Activated naive CD4-positive, alpha-beta T cell treated with anti-CD3 and anti-CD28 coated beads, Interleukin-2, amount 10 ng/mL, durations not matched to agents 7 days and 5 days (primary cell): ENCODE results near the gene LTBP4.
"Not testable (repeated sequence)": the region's sequence is repeated elsewhere in the genome, so short reads cannot be mapped to it uniquely, and the experiment has no call there.

Experiments used
- CTCF ChIA-PET: fragments of 350-600 bp; sonication (Branson Sonifier 250); formaldehyde crosslinking; loops from one replicate; lab custom pipeline; 2021; ENCODE audit warnings: antibody characterized with exemption; lab: Charles Lee
- DNase-seq: peaks from one replicate; pipeline ENCODE4 v3.0.0-alpha.2; 2020
- H3K27ac Mint-ChIP-seq: one replicate; pipeline ENCODE4 v1.8.0; 2021; ENCODE audit warnings: mild to moderate bottlenecking, moderate library complexity, mixed read lengths
- H3K27me3 Mint-ChIP-seq: one replicate; pipeline ENCODE4 v1.8.0; 2021; ENCODE audit warnings: mild to moderate bottlenecking, mixed read lengths
- H3K36me3 Mint-ChIP-seq: one replicate; pipeline ENCODE4 v1.8.0; 2021; ENCODE audit warnings: mixed read lengths
- H3K4me1 Mint-ChIP-seq: one replicate; pipeline ENCODE4 v1.8.0; 2021; ENCODE audit warnings: mixed read lengths
- H3K4me3 Mint-ChIP-seq: one replicate; pipeline ENCODE4 v1.8.0; 2021; ENCODE audit warnings: mild to moderate bottlenecking, moderate library complexity, mixed read lengths
- H3K9me3 Mint-ChIP-seq: one replicate; pipeline ENCODE4 v1.8.0; 2021; ENCODE audit warnings: mixed read lengths

Gene LTBP4

GRCh38 chr19:40650749-40651305 lies 49.7 kb downstream of the LTBP4 start:
- H3K4me1 Mint-ChIP-seq = peaks cover 4% of the 10 kb centered on the region
- H3K4me3 Mint-ChIP-seq = no peak overlapping the region
- no peak overlapping the region for H3K27ac Mint-ChIP-seq
- H3K9me3 Mint-ChIP-seq = no peaks in the 10 kb centered on the region
- no peak for DNase-seq
- H3K27me3 Mint-ChIP-seq = peaks cover 22% of the 10 kb centered on the region
- H3K36me3 Mint-ChIP-seq = no peaks in the 10 kb centered on the region
- CTCF ChIA-PET = interaction anchor here (1.3 to 1.6 kb wide), 2 partner anchors 15 to 16 kb away, joined by 3 to 4 read pairs; no protein-coding TSS in a partner anchor

- H3K4me1 Mint-ChIP-seq, H3K9me3 Mint-ChIP-seq, H3K36me3 Mint-ChIP-seq, H3K4me3 Mint-ChIP-seq, H3K27ac Mint-ChIP-seq, DNase-seq: not testable (repeated sequence)
- peaks cover 17% of the 10 kb centered on the region for H3K27me3 Mint-ChIP-seq
- CTCF ChIA-PET = interaction anchor here (0.7 to 1.4 kb wide), 2 partner anchors 82 to 155 kb away, joined by 3 to 4 read pairs; no protein-coding TSS in a partner anchor
These were observed 51.1 kb downstream of the LTBP4 start for GRCh38 chr19:40652303-40652702.

GRCh38 chr19:40655684-40656083 lies 54.5 kb downstream of the LTBP4 start:
- not testable (repeated sequence) for H3K4me1 Mint-ChIP-seq, H3K36me3 Mint-ChIP-seq, H3K9me3 Mint-ChIP-seq, DNase-seq, H3K27ac Mint-ChIP-seq, H3K4me3 Mint-ChIP-seq
- peaks cover 18% of the 10 kb centered on the region for H3K27me3 Mint-ChIP-seq
- CTCF ChIA-PET = interaction anchor here (3.2 kb wide), 1 partner anchor 21 kb away, joined by 13 read pairs; no protein-coding TSS in a partner anchor

- no peak overlapping the region for H3K4me3 Mint-ChIP-seq
- H3K27ac Mint-ChIP-seq = no peak overlapping the region
- no peak for DNase-seq
- no peaks in the 10 kb centered on the region for H3K9me3 Mint-ChIP-seq
- CTCF ChIA-PET = interaction anchor here (0.9 to 3.2 kb wide), 4 partner anchors 13 to 159 kb away, joined by 3 to 13 read pairs (median 3); no protein-coding TSS in a partner anchor
- peaks cover 18% of the 10 kb centered on the region for H3K27me3 Mint-ChIP-seq
- H3K4me1 Mint-ChIP-seq = peaks cover 10% of the 10 kb centered on the region
- no peaks in the 10 kb centered on the region for H3K36me3 Mint-ChIP-seq
These were observed 56.9 kb downstream of the LTBP4 start for GRCh38 chr19:40658031-40658430.

- H3K9me3 Mint-ChIP-seq = no peaks in the 10 kb centered on the region
- peaks cover 29% of the 10 kb centered on the region for H3K27me3 Mint-ChIP-seq
- H3K36me3 Mint-ChIP-seq = no peaks in the 10 kb centered on the region
- H3K4me3 Mint-ChIP-seq = no peak overlapping the region
- CTCF ChIA-PET = interaction anchor here (1.1 kb wide), 1 partner anchor 71 kb away, joined by 3 read pairs; no protein-coding TSS in a partner anchor
- H3K4me1 Mint-ChIP-seq = peaks cover 19% of the 10 kb centered on the region
- DNase-seq = no peak
- no peak overlapping the region for H3K27ac Mint-ChIP-seq
These were observed 57.9 kb downstream of the LTBP4 start for GRCh38 chr19:40659116-40659515.

- no peaks in the 10 kb centered on the region for H3K9me3 Mint-ChIP-seq
- peaks cover 19% of the 10 kb centered on the region for H3K4me1 Mint-ChIP-seq
- CTCF ChIA-PET = interaction anchor here (0.6 kb wide), 1 partner anchor 160 kb away, joined by 3 read pairs; no protein-coding TSS in a partner anchor
- peaks cover 29% of the 10 kb centered on the region for H3K27me3 Mint-ChIP-seq
- no peak overlapping the region for H3K27ac Mint-ChIP-seq
- no peak overlapping the region for H3K4me3 Mint-ChIP-seq
- no peak for DNase-seq
- no peaks in the 10 kb centered on the region for H3K36me3 Mint-ChIP-seq
These were observed 58.4 kb downstream of the LTBP4 start for GRCh38 chr19:40659566-40659965.

- no peak for DNase-seq
- Mint-ChIP-seq H3K9me3 (no peaks in the 10 kb centered on the region), H3K36me3 (no peaks in the 10 kb centered on the region), H3K4me3 (no peak overlapping the region), H3K27me3 (peaks cover 30% of the 10 kb centered on the region), H3K4me1 (peaks cover 19% of the 10 kb centered on the region), H3K27ac (peak overlapping the region; percentile 1)
- CTCF ChIA-PET = interaction anchor here (0.8 to 5.7 kb wide), 5 partner anchors 116 to 481 kb away, joined by 3 to 32 read pairs (median 5); partner anchors contain the start of gene RAB4B
These were observed 60.4 kb downstream of the LTBP4 start for GRCh38 chr19:40661616-40662015.

GRCh38 chr19:40662925-40663694 lies 61.9 kb downstream of the LTBP4 start:
- H3K27ac Mint-ChIP-seq = peak overlapping the region; percentile 85
- peaks cover 1% of the 10 kb centered on the region for H3K36me3 Mint-ChIP-seq
- H3K9me3 Mint-ChIP-seq = no peaks in the 10 kb centered on the region
- peaks cover 25% of the 10 kb centered on the region for H3K27me3 Mint-ChIP-seq
- H3K4me3 Mint-ChIP-seq = peak overlapping the region; percentile 79
- DNase-seq = peak; percentile 93
- CTCF ChIA-PET = interaction anchor here (0.6 to 5.7 kb wide), 18 partner anchors 9 to 542 kb away, joined by 3 to 32 read pairs (median 4); partner anchors contain the start of genes NUMBL and RAB4B
- peaks cover 20% of the 10 kb centered on the region for H3K4me1 Mint-ChIP-seq

- peak overlapping the region; percentile 82 for H3K27ac Mint-ChIP-seq
- peaks cover 19% of the 10 kb centered on the region for H3K27me3 Mint-ChIP-seq
- DNase-seq = no peak
- peak overlapping the region; percentile 79 for H3K4me3 Mint-ChIP-seq
- peaks cover 3% of the 10 kb centered on the region for H3K36me3 Mint-ChIP-seq
- peaks cover 20% of the 10 kb centered on the region for H3K4me1 Mint-ChIP-seq
- peaks cover 2% of the 10 kb centered on the region for H3K9me3 Mint-ChIP-seq
- CTCF ChIA-PET = interaction anchor here (0.6 to 5.7 kb wide), 20 partner anchors 8 to 541 kb away, joined by 3 to 32 read pairs (median 4); partner anchors contain the start of genes NUMBL and RAB4B
These were observed 62.8 kb downstream of the LTBP4 start for GRCh38 chr19:40663695-40664692.

- Mint-ChIP-seq H3K27ac (peak overlapping the region; percentile 49), H3K4me1 (peaks cover 16% of the 10 kb centered on the region), H3K4me3 (no peak overlapping the region), H3K27me3 (peaks cover 18% of the 10 kb centered on the region), H3K9me3 (peaks cover 7% of the 10 kb centered on the region), H3K36me3 (peaks cover 15% of the 10 kb centered on the region)
- DNase-seq = no peak
- CTCF ChIA-PET = no interaction called here
These were observed 65.8 kb downstream of the LTBP4 start for GRCh38 chr19:40666803-40667438.

GRCh38 chr19:40667602-40668001 lies 66.4 kb downstream of the LTBP4 start:
- peaks cover 15% of the 10 kb centered on the region for H3K36me3 Mint-ChIP-seq
- peaks cover 7% of the 10 kb centered on the region for H3K9me3 Mint-ChIP-seq
- H3K4me3 Mint-ChIP-seq = no peak overlapping the region
- no peak overlapping the region for H3K27ac Mint-ChIP-seq
- peaks cover 17% of the 10 kb centered on the region for H3K27me3 Mint-ChIP-seq
- peaks cover 13% of the 10 kb centered on the region for H3K4me1 Mint-ChIP-seq
- CTCF ChIA-PET = no interaction called here
- no peak for DNase-seq

GRCh38 chr19:40668991-40669614 lies 67.9 kb downstream of the LTBP4 start:
- H3K36me3 Mint-ChIP-seq = peaks cover 15% of the 10 kb centered on the region
- H3K9me3 Mint-ChIP-seq = peaks cover 7% of the 10 kb centered on the region
- H3K4me3 Mint-ChIP-seq = no peak overlapping the region
- CTCF ChIA-PET = no interaction called here
- H3K27ac Mint-ChIP-seq = no peak overlapping the region
- H3K27me3 Mint-ChIP-seq = peaks cover 4% of the 10 kb centered on the region
- H3K4me1 Mint-ChIP-seq = peaks cover 2% of the 10 kb centered on the region
- DNase-seq = no peak

- CTCF ChIA-PET = interaction anchor here (1.0 to 2.4 kb wide), 2 partner anchors 8 to 148 kb away, joined by 4 to 7 read pairs; no protein-coding TSS in a partner anchor
These were observed 70.2 kb downstream of the LTBP4 start for GRCh38 chr19:40671404-40671803.

More at GRCh38 chr19:40671404-40671803, 70.2 kb downstream of the LTBP4 start:
- H3K27me3 Mint-ChIP-seq = no peaks in the 10 kb centered on the region
- no peak overlapping the region for H3K4me3 Mint-ChIP-seq
- DNase-seq = no peak
- peaks cover 16% of the 10 kb centered on the region for H3K36me3 Mint-ChIP-seq
- peaks cover 7% of the 10 kb centered on the region for H3K9me3 Mint-ChIP-seq
- H3K27ac Mint-ChIP-seq = no peak overlapping the region
- H3K4me1 Mint-ChIP-seq = peaks cover 3% of the 10 kb centered on the region
